GM12891 (cell line): ENCODE measurements around the gene CANT1.

Source experiments
- DNase-seq: peaks from one replicate; pipeline ENCODE4 v3.0.0; 2011; ENCODE audit warnings: low spot score; ENCODE audit not compliant: insufficient read length
- FAIRE-seq: peaks from 2 replicates; lab custom pipeline; 2011; peaks lifted over from hg19 to GRCh38; lab: Jason Lieb, UNC
- PAX5 ChIP-seq: IDR thresholded peaks from 2 replicates; pipeline ENCODE4 v1.6.1; 2011; ENCODE audit warnings: low read length, moderate library complexity, mild to moderate bottlenecking; ENCODE audit not compliant: insufficient read depth, severe bottlenecking
- POLR2A ChIP-seq: IDR thresholded peaks from 2 replicates; pipeline ENCODE4 v1.6.1; 2011; ENCODE audit warnings: low read depth, low read length, control low read depth
- POLR2AphosphoS5 ChIP-seq: IDR thresholded peaks from 2 replicates; pipeline ENCODE4 v1.6.1; 2011; ENCODE audit warnings: low read depth, low read length, control low read depth
- POU2F2 ChIP-seq: IDR thresholded peaks from 2 replicates; pipeline ENCODE4 v1.6.1; 2011; ENCODE audit warnings: low read depth, mild to moderate bottlenecking, control low read depth, low read length, moderate library complexity
- SPI1 ChIP-seq: IDR thresholded peaks from 2 replicates; pipeline ENCODE4 v1.6.1; 2011; ENCODE audit warnings: low read depth, low read length, control low read depth
- TAF1 ChIP-seq: IDR thresholded peaks from 2 replicates; pipeline ENCODE4 v1.6.1; 2011; ENCODE audit warnings: low read depth, low read length, control low read depth

The CANT1 gene

GRCh38 chr17:78980624-78980972 is 29.0 kb downstream of the CANT1 start:
- DNase-seq (no peak), FAIRE-seq (no peak)
- no peak for TF ChIP-seq POU2F2
- no peak for TF ChIP-seq TAF1
- no peak for TF ChIP-seq PAX5
- TF ChIP-seq SPI1, result no peak
- TF ChIP-seq POLR2A, result no peak
- no peak for TF ChIP-seq POLR2AphosphoS5

- FAIRE-seq (no peak), DNase-seq (no peak)
- TF ChIP-seq POLR2AphosphoS5 (no peak), PAX5 (no peak), POLR2A (no peak), POU2F2 (no peak), TAF1 (no peak), SPI1 (no peak)
Observed at GRCh38 chr17:78979780-78980623, 29.6 kb downstream of the CANT1 start, which contains the start of gene LGALS3BP. Gene LGALS3BP (minus strand): TSS chr17:78979923. CDS start chr17:78977191, 2,732 bp downstream.

- FAIRE-seq, result no peak
- no peak for DNase-seq
- no peak for TF ChIP-seq SPI1
- no peak for TF ChIP-seq POLR2A
- TF ChIP-seq POLR2AphosphoS5, result no peak
- TF ChIP-seq PAX5, result no peak
- TF ChIP-seq TAF1, result no peak
- no peak for TF ChIP-seq POU2F2
Observed at GRCh38 chr17:78977997-78978973, 31.3 kb downstream of the CANT1 start.

- DNase-seq (no peak), FAIRE-seq (no peak)
- TF ChIP-seq POLR2AphosphoS5 (no peak), PAX5 (no peak), SPI1 (no peak), POU2F2 (no peak), POLR2A (no peak), TAF1 (no peak)
Observed at GRCh38 chr17:78977681-78977943, 32.0 kb downstream of the CANT1 start.

- no peak for FAIRE-seq
- no peak for DNase-seq
- TF ChIP-seq POU2F2, result no peak
- TF ChIP-seq SPI1, result peak; percentile 48; the same call in 1 of the 2 replicates
- TF ChIP-seq POLR2AphosphoS5, result no peak
Observed at GRCh38 chr17:78976907-78977680, 32.5 kb downstream of the CANT1 start.

- no peak for DNase-seq
- FAIRE-seq, result peak; percentile 81
- TF ChIP-seq TAF1, result no peak
- TF ChIP-seq POLR2A, result no peak
- TF ChIP-seq SPI1, result no peak
- no peak for TF ChIP-seq POU2F2
- TF ChIP-seq POLR2AphosphoS5, result no peak
- TF ChIP-seq PAX5, result no peak
Observed at GRCh38 chr17:78974635-78975591, 34.7 kb downstream of the CANT1 start.

GRCh38 chr17:78973792-78974520 is 35.6 kb downstream of the CANT1 start:
- DNase-seq, result no peak
- FAIRE-seq, result no peak
- no peak for TF ChIP-seq POLR2AphosphoS5
- no peak for TF ChIP-seq TAF1
- no peak for TF ChIP-seq POU2F2

- no peak for FAIRE-seq
- DNase-seq, result no peak
- TF ChIP-seq POLR2A (no peak), SPI1 (no peak), POLR2AphosphoS5 (no peak), TAF1 (no peak), PAX5 (no peak), POU2F2 (no peak)
Observed at GRCh38 chr17:78973196-78973595, 36.4 kb downstream of the CANT1 start.
